ENCODE data around the gene RHOT1.

The RHOT1 gene

DNA sequence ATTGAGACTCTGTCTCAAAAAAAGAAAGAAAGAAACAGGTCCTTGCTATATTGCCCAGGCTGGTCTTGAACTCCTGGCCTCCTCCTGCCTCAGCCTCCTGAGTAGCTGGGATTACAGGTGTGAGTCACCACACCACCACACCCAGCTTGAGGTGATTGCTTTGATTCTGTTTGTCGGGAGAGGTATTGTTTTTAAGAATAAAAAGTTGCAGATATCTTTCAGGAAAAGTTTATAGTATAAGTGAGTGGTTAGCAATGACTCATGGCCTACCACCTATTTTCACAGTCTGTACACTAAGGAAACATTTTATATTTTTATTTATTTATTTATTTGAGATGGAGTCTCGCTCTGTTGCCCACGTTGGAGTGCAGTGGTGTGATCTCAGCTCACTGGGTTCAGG lies 45.0 kb downstream of the RHOT1 start:
- no peak for DNase-seq (ENCODE audit: low read depth)

DNA sequence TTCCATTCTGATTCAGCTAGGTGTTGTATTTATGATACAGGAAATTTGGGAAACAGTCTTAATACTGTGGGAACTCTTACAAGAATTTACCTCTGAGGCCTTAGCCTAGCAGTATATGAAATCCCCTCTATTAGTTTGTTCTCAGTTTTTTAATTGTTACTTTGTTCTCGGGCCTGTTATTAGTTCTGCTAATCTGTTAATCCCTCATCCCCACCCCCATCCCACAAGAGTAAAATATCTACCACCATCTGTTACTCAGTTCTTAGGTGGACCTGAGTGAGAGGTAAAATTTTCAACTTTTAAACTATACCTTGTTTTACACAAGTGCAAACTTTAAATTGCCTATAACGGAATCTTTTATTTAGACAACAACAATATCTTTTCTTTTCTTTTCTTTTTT lies 47.0 kb downstream of the RHOT1 start:
- no peak overlapping the region for H3K4me3 ChIP-seq (ENCODE audit: low read length)
- TF ChIP-seq, protein P1, sequence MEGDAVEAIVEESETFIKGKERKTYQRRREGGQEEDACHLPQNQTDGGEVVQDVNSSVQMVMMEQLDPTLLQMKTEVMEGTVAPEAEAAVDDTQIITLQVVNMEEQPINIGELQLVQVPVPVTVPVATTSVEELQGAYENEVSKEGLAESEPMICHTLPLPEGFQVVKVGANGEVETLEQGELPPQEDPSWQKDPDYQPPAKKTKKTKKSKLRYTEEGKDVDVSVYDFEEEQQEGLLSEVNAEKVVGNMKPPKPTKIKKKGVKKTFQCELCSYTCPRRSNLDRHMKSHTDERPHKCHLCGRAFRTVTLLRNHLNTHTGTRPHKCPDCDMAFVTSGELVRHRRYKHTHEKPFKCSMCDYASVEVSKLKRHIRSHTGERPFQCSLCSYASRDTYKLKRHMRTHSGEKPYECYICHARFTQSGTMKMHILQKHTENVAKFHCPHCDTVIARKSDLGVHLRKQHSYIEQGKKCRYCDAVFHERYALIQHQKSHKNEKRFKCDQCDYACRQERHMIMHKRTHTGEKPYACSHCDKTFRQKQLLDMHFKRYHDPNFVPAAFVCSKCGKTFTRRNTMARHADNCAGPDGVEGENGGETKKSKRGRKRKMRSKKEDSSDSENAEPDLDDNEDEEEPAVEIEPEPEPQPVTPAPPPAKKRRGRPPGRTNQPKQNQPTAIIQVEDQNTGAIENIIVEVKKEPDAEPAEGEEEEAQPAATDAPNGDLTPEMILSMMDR (conservative IDR thresholded peaks at IDR 0.05; ENCODE audit: low read length) = no peak
- no peak for DNase-seq (ENCODE audit: low read depth)

More for the DNA sequence above, 45.0 kb downstream of the RHOT1 start:
- TF ChIP-seq, protein P1 (conservative IDR thresholded peaks at IDR 0.05; ENCODE audit: low read length) = no peak
- H3K4me3 ChIP-seq (ENCODE audit: low read length) = no peak overlapping the region

DNA sequence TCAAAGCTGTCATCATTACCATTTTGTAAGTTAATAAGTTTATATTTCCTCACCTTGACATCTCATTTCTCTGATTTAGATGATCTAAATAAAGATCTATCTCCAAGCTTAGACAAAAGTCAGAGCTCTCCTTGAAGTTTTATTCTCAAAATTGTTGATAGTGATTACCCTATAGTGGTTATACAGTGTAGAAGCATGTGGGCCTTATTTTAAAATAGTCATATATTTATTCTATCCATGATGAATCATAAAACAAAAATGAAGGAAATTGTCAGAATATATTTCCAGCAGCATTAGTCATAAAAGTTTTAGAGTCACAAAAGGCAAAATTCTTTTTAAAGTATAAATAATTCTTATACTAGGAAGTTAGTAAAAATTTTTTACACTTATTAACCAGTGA lies 49.0 kb downstream of the RHOT1 start:
- TF ChIP-seq, protein P1 (conservative IDR thresholded peaks at IDR 0.05; ENCODE audit: low read length) = no peak
- H3K4me3 ChIP-seq (ENCODE audit: low read length) = no peak overlapping the region
- peak; percentile 17 for DNase-seq (ENCODE audit: low read depth)

DNA sequence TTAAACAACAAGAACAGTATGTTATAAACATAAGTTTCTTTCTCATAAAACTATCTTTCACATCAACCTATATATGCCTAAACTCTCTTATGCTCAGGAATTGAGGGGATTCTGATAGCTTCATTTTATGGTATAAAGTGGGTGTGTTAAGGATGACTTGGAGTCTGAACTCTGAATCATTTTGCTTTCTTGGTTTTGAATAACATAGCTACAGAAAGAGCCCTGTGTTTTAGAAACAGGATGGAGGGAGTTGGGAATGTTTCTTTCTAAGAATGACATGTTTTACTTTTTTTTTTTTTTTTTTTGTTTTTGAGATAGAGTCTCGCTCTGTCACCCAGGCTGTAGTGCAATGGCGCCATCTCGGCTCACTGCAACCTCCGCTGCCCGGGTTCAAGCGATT lies 50.1 kb downstream of the RHOT1 start:
- TF ChIP-seq, protein P1 (conservative IDR thresholded peaks at IDR 0.05; ENCODE audit: low read length) = no peak
- no peak overlapping the region for H3K4me3 ChIP-seq (ENCODE audit: low read length)
- DNase-seq (ENCODE audit: low read depth) = no peak

DNA sequence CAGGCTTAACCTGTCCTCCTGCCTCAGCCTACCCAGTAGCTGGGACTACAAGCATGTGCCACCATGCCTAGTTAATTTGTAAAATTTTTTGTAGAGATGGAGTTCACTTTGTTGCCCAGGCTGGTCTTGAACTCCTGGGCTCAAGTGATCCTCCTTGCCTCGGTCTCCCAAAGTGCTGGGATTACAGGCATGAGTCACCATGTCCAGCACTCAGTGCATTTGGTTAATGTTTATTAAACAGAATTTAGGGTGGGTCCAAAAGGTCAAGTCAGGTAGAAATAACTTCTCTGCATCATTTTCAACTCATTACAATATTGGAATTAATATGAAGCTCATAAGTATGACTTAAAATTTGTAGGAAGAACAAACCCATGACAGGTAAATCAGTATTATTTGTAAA lies 55.7 kb downstream of the RHOT1 start:
- DNase-seq (ENCODE audit: low read depth) = no peak
- H3K4me3 ChIP-seq (ENCODE audit: low read length) = no peak overlapping the region
- TF ChIP-seq, protein P1 (conservative IDR thresholded peaks at IDR 0.05; ENCODE audit: low read length) = no peak

DNA sequence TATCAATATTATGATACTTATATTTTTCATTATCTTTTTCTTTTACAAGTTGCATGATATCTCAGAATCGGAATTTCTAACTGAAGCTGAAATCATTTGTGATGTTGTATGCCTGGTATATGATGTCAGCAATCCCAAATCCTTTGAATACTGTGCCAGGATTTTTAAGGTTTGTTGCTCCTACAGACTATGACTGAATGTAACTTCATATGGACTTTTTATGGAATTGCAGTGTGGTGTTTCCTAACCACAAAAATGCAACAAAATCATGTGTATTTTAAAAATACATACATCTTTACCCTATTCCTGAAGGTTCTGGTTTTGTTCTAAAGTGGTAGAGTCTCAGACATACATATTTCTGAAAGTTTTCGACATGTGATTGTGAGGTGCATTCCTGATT lies 64.6 kb downstream of the RHOT1 start:
- TF ChIP-seq, protein P1 (conservative IDR thresholded peaks at IDR 0.05; ENCODE audit: low read length) = no peak
- no peak overlapping the region for H3K4me3 ChIP-seq (ENCODE audit: low read length)

DNA sequence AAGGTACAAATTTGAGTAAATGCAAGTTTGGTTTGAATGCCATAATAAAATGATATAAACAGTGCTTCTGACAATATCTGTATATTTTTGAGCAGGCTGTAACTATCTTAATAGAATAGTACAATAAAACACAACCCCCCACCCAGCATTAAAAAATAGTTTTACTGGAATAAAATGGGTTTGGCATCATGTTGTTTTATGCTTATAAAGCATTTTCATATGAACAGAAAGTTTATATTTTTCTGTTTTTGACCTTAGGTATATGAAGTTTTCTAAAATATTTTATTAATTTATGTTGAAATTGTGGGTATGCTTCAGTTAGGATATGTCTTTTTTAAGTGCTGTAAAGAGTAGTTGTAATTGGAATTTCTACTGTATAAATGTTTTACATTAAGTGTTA lies 66.1 kb downstream of the RHOT1 start:
- H3K4me3 ChIP-seq (ENCODE audit: low read length) = no peak overlapping the region
- DNase-seq (ENCODE audit: low read depth) = no peak
- TF ChIP-seq, protein P1 (conservative IDR thresholded peaks at IDR 0.05; ENCODE audit: low read length) = no peak

More for the DNA sequence above, 64.6 kb downstream of the RHOT1 start:
- DNase-seq (ENCODE audit: low read depth) = no peak
